NB4 (cell line): ENCODE results near the gene L3MBTL2.

Source experiments
- CTCF ChIP-seq: IDR thresholded peaks from one replicate; pipeline ENCODE4 v1.5.1; 2012; ENCODE audit warnings: low read depth, low read length
- POLR2A ChIP-seq: IDR thresholded peaks from 2 replicates; pipeline ENCODE4 v1.6.1; 2011; ENCODE audit warnings: mild to moderate bottlenecking; ENCODE audit not compliant: insufficient read length; ENCODE audit errors: extremely low read depth
- TF ChIP-seq, protein P1 (sequence below): IDR thresholded peaks from 2 replicates; pipeline ENCODE4 v1.6.1; 2011; ENCODE audit warnings: low read depth, low read length

DNA sequence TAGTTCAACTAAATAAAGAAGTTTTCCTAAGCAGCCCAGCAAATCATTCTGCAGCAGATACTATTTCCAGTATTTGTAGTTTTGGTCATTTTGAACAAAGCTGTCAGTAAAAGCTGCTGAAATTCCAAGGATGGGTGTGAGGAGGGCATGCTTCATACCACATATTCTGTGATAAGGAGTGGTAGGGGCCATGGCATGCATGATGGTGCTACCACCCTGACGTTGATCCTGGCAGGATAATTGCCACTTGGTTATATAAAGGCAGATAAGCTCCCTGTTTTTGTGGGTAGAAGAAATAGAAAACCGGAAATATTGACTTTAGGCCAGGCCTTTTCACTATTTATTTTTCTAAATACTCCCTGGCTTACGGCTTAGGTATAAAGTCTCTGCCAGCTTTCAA is 33.1 kb upstream of the L3MBTL2 start:
- no peak for TF ChIP-seq CTCF
- TF ChIP-seq POLR2A: no peak
- TF ChIP-seq, protein P1, sequence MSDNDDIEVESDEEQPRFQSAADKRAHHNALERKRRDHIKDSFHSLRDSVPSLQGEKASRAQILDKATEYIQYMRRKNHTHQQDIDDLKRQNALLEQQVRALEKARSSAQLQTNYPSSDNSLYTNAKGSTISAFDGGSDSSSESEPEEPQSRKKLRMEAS: no peak
